Frontal cortex (tissue), 4 donors: Measurements from ENCODE around the gene PLVAP. TPM values are rescaled to one million over a fixed set of nuclear protein-coding genes. Genes with fewer than 3 reads are reported as not detected.

Experiments
- DNase-seq, 2 donors: peaks; one replicate each; pipeline ENCODE4 v3.0.0; 2012; ENCODE audit warnings: low spot score in 2 of 2
- FAIRE-seq: peaks from 2 replicates; lab custom pipeline; 2012; peaks lifted over from hg19 to GRCh38; lab: Jason Lieb, UNC
- total RNA-seq: library from RNA; depleted of rRNA; stranded (reverse); fragments of >200 nt; gene quantifications from one replicate; pipeline ENCODE4 v1.2.3, GENCODE V29; 2014
- donor health status: control.
- donor health status: control.
- donor health status: control.

Gene PLVAP
- total RNA-seq, 1 donor from 2014 or later, result under 0.01 TPM

GRCh38 chr19:17336872-17337674 is 40.1 kb downstream of the PLVAP start, which contains the start of gene GTPBP3:
Gene GTPBP3, plus strand, starts transcription at chr19:17337553. Its CDS starts 59 bp downstream, at chr19:17337612.
- peak; percentile 95 to 97 for DNase-seq
- FAIRE-seq, result no peak

GRCh38 chr19:17335575-17335974 is 41.6 kb downstream of the PLVAP start:
- no peak for FAIRE-seq
- DNase-seq, result no peak

GRCh38 chr19:17334414-17335409 is 42.4 kb downstream of the PLVAP start, which contains the start of gene ANO8:
Gene ANO8, minus strand, starts transcription at chr19:17334855. Its CDS starts 185 bp downstream, at chr19:17334670.
- FAIRE-seq (no peak), DNase-seq (peak; percentile 97)

GRCh38 chr19:17333611-17334413 is 43.3 kb downstream of the PLVAP start:
- DNase-seq, result peak; percentile 52 to 60
- FAIRE-seq, result no peak

GRCh38 chr19:17332677-17333581 is 44.2 kb downstream of the PLVAP start:
- DNase-seq (peak in 1 of 2 donors; percentile 25), FAIRE-seq (no peak)

GRCh38 chr19:17332360-17332676 is 44.8 kb downstream of the PLVAP start:
- FAIRE-seq, result no peak
- DNase-seq, result no peak

GRCh38 chr19:17331045-17331558 is 46.0 kb downstream of the PLVAP start:
- FAIRE-seq (no peak), DNase-seq (no peak)

- DNase-seq (no peak), FAIRE-seq (no peak)
Observed at GRCh38 chr19:17330262-17331044, 46.7 kb downstream of the PLVAP start.

GRCh38 chr19:17329366-17330261 is 47.5 kb downstream of the PLVAP start:
- no peak for FAIRE-seq
- DNase-seq, result peak in 1 of 2 donors; percentile 37

- FAIRE-seq (no peak), DNase-seq (peak in 1 of 2 donors; percentile 43)
Observed at GRCh38 chr19:17328517-17329365, 48.4 kb downstream of the PLVAP start.

GRCh38 chr19:17327654-17328516 is 49.3 kb downstream of the PLVAP start:
- no peak for FAIRE-seq
- DNase-seq, result peak; percentile 54 to 63

- DNase-seq (no peak), FAIRE-seq (no peak)
Observed at GRCh38 chr19:17327068-17327653, 50.0 kb downstream of the PLVAP start.

GRCh38 chr19:17326595-17326966 is 50.6 kb downstream of the PLVAP start:
- FAIRE-seq (no peak), DNase-seq (peak in 1 of 2 donors; percentile 47)

- FAIRE-seq, result no peak
- peak; percentile 72 to 74 for DNase-seq
Observed at GRCh38 chr19:17325881-17326594, 51.1 kb downstream of the PLVAP start.
